Endodermal cell (in vitro differentiated cells): ENCODE results near the gene CYP4F12. TPM values are rescaled to one million over a fixed set of nuclear protein-coding genes. Genes with fewer than 3 reads are reported as not detected.

Source experiments
- DNase-seq: peaks from one replicate; pipeline ENCODE4 v3.0.0-alpha.2; 2017
- H3K27ac ChIP-seq: 2 replicates; pipeline ENCODE4 v1.5.1; 2013; ENCODE audit warnings: mild to moderate bottlenecking, low read depth, low read length, moderate library complexity
- H3K27me3 ChIP-seq: 2 replicates; pipeline ENCODE4 v1.6.1; 2013; ENCODE audit warnings: mild to moderate bottlenecking, low read length, moderate library complexity; ENCODE audit not compliant: insufficient read depth, control insufficient read depth, poor library complexity, severe bottlenecking
- H3K36me3 ChIP-seq: 2 replicates; pipeline ENCODE4 v1.7.0; 2013; ENCODE audit warnings: mild to moderate bottlenecking, low read length, moderate library complexity; ENCODE audit not compliant: control insufficient read depth, insufficient read depth
- H3K4me1 ChIP-seq: one replicate; pipeline ENCODE4 v1.7.0; 2013; ENCODE audit warnings: low read length; ENCODE audit not compliant: control insufficient read depth, insufficient read depth
- H3K4me3 ChIP-seq: 2 replicates; pipeline ENCODE4 v1.5.1; 2013; ENCODE audit warnings: mild to moderate bottlenecking, low read length, moderate library complexity
- H3K9ac ChIP-seq: 2 replicates; pipeline ENCODE4 v1.6.1; 2013; ENCODE audit warnings: mild to moderate bottlenecking, low read length, moderate library complexity; ENCODE audit not compliant: poor library complexity, severe bottlenecking; ENCODE audit errors: extremely low read depth
- H3K9me3 ChIP-seq: 2 replicates; pipeline ENCODE4 v1.6.1; 2013; ENCODE audit warnings: mild to moderate bottlenecking, low read length, moderate library complexity; ENCODE audit not compliant: control insufficient read depth
- H3K27ac Mint-ChIP-seq: 2 replicates; pipeline ENCODE4 v1.8.0; 2020; ENCODE audit warnings: mixed read lengths
- H3K27me3 Mint-ChIP-seq: 2 replicates; pipeline ENCODE4 v1.8.0; 2021; ENCODE audit warnings: mild to moderate bottlenecking, mixed read lengths; ENCODE audit not compliant: insufficient read depth
- H3K36me3 Mint-ChIP-seq: 2 replicates; pipeline ENCODE4 v1.8.0; 2020; ENCODE audit warnings: low read depth, mixed read lengths
- H3K4me1 Mint-ChIP-seq: 2 replicates; pipeline ENCODE4 v1.8.0; 2020; ENCODE audit warnings: mixed read lengths
- H3K4me3 Mint-ChIP-seq: 2 replicates; pipeline ENCODE4 v1.8.0; 2020; ENCODE audit warnings: mild to moderate bottlenecking, moderate library complexity, mixed read lengths
- H3K9me3 Mint-ChIP-seq: 2 replicates; pipeline ENCODE4 v1.8.0; 2020; ENCODE audit warnings: mild to moderate bottlenecking, mixed read lengths
- WGBS, 2 experiments: methylation state at CpG; one replicate each; pipeline versions ENCODE4 v1.1.5 to v1.1.7; 2013; ENCODE audit warnings: missing lambda C conversion rate in 2 of 2, mixed read lengths in 1 of 2; ENCODE audit not compliant: insufficient coverage in 1 of 2, insufficient read length in 1 of 2; 5-methylcytosine and 5-hydroxymethylcytosine counted together
- total RNA-seq, 2 donors: library from RNA; stranded (reverse); fragmentation: NEBNext Ultra II Directional in 1 of 2; extraction: Animal tissue kit (Norgen Biotek cat#: 25700) in 1 of 2; gene quantifications; 2 replicates in 1 of 2; 3 replicates in 1 of 2; pipeline ENCODE4 v1.2.1, GENCODE V29; 2021
- TF ChIP-seq, protein P1 (sequence below): fragments of 200-600 bp; sonication (generic); conservative IDR thresholded peaks from 2 replicates; pipeline ENCODE4 v1.5.0; 2021; ENCODE audit warnings: antibody characterized with exemption, mild to moderate bottlenecking

Gene CYP4F12
- total RNA-seq, 2 donors from 2014 or later, result not detected

DNA sequence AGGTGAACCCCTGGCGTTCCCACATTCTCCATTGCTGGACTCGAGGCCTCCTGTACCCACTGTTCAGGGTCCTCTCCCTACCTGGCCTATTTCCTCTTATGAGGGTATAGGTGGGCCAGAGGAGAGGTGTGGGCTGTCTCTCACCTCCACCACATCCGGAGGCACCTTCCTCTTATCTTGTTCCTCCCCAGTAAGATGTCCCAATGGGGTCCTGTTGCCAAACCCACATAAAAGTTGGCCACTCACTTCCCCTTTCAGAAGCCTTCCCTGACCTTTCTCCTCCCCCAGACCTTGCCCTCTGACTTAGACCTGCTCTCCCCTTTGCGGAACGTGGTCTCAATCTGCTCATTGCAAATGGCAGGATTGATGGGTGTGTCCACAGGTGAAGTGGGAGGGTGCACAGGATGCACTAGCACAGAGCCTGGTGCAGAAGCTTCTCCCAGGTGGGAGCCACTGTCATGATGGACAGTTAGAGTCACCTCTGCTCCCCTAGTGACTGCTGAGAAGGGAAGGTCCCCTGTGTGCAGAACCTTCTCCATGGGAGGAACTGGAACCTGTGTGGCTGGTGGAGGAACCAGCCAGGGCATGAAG, 30.9 kb upstream of the CYP4F12 start:
- Mint-ChIP-seq H3K36me3 (no peaks in the 10 kb centered on the region), H3K27me3 (no peaks in the 10 kb centered on the region), H3K9me3 (peaks cover 98% of the 10 kb centered on the region), H3K4me3 (no peak overlapping the region), H3K27ac (no peak overlapping the region), H3K4me1 (no peaks in the 10 kb centered on the region)
- H3K4me3 ChIP-seq, result no peak overlapping the region
- H3K9ac ChIP-seq, result no peak overlapping the region
- no peaks in the 10 kb centered on the region for H3K4me1 ChIP-seq
- H3K9me3 ChIP-seq, result peaks cover 68% of the 10 kb centered on the region
- no peak for DNase-seq
- no peaks in the 10 kb centered on the region for H3K36me3 ChIP-seq
- TF ChIP-seq, protein P1, sequence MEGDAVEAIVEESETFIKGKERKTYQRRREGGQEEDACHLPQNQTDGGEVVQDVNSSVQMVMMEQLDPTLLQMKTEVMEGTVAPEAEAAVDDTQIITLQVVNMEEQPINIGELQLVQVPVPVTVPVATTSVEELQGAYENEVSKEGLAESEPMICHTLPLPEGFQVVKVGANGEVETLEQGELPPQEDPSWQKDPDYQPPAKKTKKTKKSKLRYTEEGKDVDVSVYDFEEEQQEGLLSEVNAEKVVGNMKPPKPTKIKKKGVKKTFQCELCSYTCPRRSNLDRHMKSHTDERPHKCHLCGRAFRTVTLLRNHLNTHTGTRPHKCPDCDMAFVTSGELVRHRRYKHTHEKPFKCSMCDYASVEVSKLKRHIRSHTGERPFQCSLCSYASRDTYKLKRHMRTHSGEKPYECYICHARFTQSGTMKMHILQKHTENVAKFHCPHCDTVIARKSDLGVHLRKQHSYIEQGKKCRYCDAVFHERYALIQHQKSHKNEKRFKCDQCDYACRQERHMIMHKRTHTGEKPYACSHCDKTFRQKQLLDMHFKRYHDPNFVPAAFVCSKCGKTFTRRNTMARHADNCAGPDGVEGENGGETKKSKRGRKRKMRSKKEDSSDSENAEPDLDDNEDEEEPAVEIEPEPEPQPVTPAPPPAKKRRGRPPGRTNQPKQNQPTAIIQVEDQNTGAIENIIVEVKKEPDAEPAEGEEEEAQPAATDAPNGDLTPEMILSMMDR, result no peak
- H3K27me3 ChIP-seq, result no peaks in the 10 kb centered on the region
- no peak overlapping the region for H3K27ac ChIP-seq
- 67 to 79% methylated on average over 3 to 5 of the region's 5 CpGs for WGBS, 2 experiments

DNA sequence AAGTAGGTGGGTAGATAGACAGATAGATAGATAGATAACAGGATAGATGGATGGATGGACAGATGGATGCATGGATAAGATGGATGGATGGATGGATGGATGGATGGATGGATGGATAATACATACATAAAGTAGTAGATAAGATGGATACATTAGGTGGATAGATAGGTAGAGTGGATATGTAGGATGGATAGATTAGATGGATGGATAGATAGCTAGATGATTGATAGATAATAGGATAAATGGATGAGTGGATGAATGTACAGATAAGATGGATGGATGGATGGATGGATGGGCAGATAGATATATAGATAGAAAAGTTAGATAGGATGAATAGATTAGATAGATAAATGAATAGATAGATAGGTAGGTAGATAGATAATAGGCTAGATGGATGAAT, 30.1 kb upstream of the CYP4F12 start:
- Histone ChIP-seq H3K4me3 (no peak overlapping the region), H3K9ac (no peak overlapping the region), H3K4me1 (no peaks in the 10 kb centered on the region), H3K27me3 (no peaks in the 10 kb centered on the region), H3K36me3 (no peaks in the 10 kb centered on the region), H3K27ac (no peak overlapping the region), H3K9me3 (peaks cover 67% of the 10 kb centered on the region)
- H3K4me1 Mint-ChIP-seq, result no peaks in the 10 kb centered on the region
- H3K27me3 Mint-ChIP-seq, result no peaks in the 10 kb centered on the region
- H3K27ac Mint-ChIP-seq, result no peak overlapping the region
- H3K36me3 Mint-ChIP-seq, result no peaks in the 10 kb centered on the region
- no peak overlapping the region for H3K4me3 Mint-ChIP-seq
- DNase-seq, result no peak
- peaks cover 99% of the 10 kb centered on the region for H3K9me3 Mint-ChIP-seq
- TF ChIP-seq, protein P1, result no peak

DNA sequence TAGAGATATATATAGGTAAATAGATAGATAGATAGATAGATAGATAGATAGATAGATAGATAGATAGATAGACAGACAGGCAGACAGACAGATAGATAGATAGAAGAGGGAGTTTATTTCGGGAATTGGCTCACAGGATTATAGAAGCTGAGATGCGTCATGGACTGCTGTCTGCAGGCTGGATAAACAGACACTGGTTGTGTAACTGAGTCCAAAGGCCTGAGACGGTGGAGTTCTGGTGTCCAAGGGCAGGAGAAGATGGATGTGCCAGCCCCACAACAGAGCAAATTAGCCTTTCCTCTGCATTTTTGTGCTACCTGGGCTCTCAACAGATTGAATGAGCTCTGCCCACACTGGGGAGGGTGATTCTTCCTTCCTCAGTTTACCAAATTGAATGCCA, 29.5 kb upstream of the CYP4F12 start:
- no peak overlapping the region for H3K4me3 Mint-ChIP-seq
- H3K36me3 ChIP-seq, result no peaks in the 10 kb centered on the region
- no peak overlapping the region for H3K27ac ChIP-seq
- no peak overlapping the region for H3K9ac ChIP-seq
- no peaks in the 10 kb centered on the region for H3K4me1 ChIP-seq
- no peak overlapping the region for H3K4me3 ChIP-seq
- TF ChIP-seq, protein P1, result no peak
- no peaks in the 10 kb centered on the region for H3K27me3 Mint-ChIP-seq
- peaks cover 65% of the 10 kb centered on the region for H3K9me3 ChIP-seq
- H3K36me3 Mint-ChIP-seq, result no peaks in the 10 kb centered on the region
- no peak for DNase-seq
- no peaks in the 10 kb centered on the region for H3K4me1 Mint-ChIP-seq
- no peaks in the 10 kb centered on the region for H3K27me3 ChIP-seq
- WGBS, 2 experiments, result 72 to 73% methylated on average over 2 to 3 of the region's 3 CpGs
- H3K27ac Mint-ChIP-seq, result no peak overlapping the region
- peaks cover 99% of the 10 kb centered on the region for H3K9me3 Mint-ChIP-seq
